ENCODE measurements around the gene DUS3L.

Gene DUS3L

GRCh38 chr19:5790559-5791520 is at the start of gene DUS3L:
DUS3L (minus strand) TSS chr19:5791163; CDS start chr19:5791141, 22 bp downstream.
- DNase-seq, result peak; percentile 82 to 85

GRCh38 chr19:5839065-5840017 is 48.4 kb upstream of the DUS3L start, which contains the start of gene FUT6:
FUT6 (minus strand) TSS chr19:5839702; CDS start chr19:5832567, 7,135 bp downstream.
- DNase-seq, result no peak

- DNase-seq, result no peak
Observed at GRCh38 chr19:5838353-5839064, 47.5 kb upstream of the DUS3L start.

- no peak for DNase-seq
Observed at GRCh38 chr19:5837761-5838352, 46.9 kb upstream of the DUS3L start.

GRCh38 chr19:5832527-5833216 is 41.7 kb upstream of the DUS3L start:
- no peak for DNase-seq

- DNase-seq, result no peak
Observed at GRCh38 chr19:5832061-5832460, 41.1 kb upstream of the DUS3L start.

GRCh38 chr19:5831159-5831558 is 40.2 kb upstream of the DUS3L start:
- no peak for DNase-seq

GRCh38 chr19:5829567-5830310 is 38.8 kb upstream of the DUS3L start:
- no peak for DNase-seq

- peak; percentile 5 to 25 for DNase-seq
Observed at GRCh38 chr19:5828661-5829566, 38.0 kb upstream of the DUS3L start.

GRCh38 chr19:5827891-5828660 is 37.1 kb upstream of the DUS3L start:
- DNase-seq, result peak; percentile 60 to 69

- no peak for DNase-seq
Observed at GRCh38 chr19:5827342-5827890, 36.5 kb upstream of the DUS3L start.

GRCh38 chr19:5826531-5827341 is 35.8 kb upstream of the DUS3L start:
- DNase-seq, result peak; percentile 45 to 51

GRCh38 chr19:5825178-5825577 is 34.2 kb upstream of the DUS3L start:
- no peak for DNase-seq

- DNase-seq, result no peak
Observed at GRCh38 chr19:5824751-5825150, 33.8 kb upstream of the DUS3L start.

GRCh38 chr19:5823579-5824281 is 32.8 kb upstream of the DUS3L start:
- DNase-seq, result no peak

GRCh38 chr19:5822181-5822844 is 31.4 kb upstream of the DUS3L start:
- no peak for DNase-seq
